SK-N-SH (cell line): ENCODE data around the gene VSIG10L2. TPM values are rescaled to one million over a fixed set of nuclear protein-coding genes. Genes with fewer than 3 reads are reported as not detected.

Source experiments
- CTCF ChIA-PET: fragments of 300-600, 350-600 bp; formaldehyde crosslinking; extraction: SDS; loops from one replicate; lab custom pipeline; 2021; lab: Yijun Ruan, JAX
- POLR2A ChIA-PET: fragments of 350-600 bp; sonication (Branson Sonifier 250); formaldehyde crosslinking; extraction: SDS; loops from one replicate; lab custom pipeline; 2020; ENCODE audit warnings: antibody characterized with exemption, inconsistent platforms; lab: Yijun Ruan, JAX
- DNase-seq: peaks from one replicate; pipeline ENCODE4 v3.0.0; 2012
- H2AFZ ChIP-seq: fragments of 200-600 bp; sonication (generic); 2 replicates; pipeline ENCODE4 v1.8.1; 2016; ENCODE audit warnings: antibody characterized with exemption, mild to moderate bottlenecking, low read depth
- H3F3A ChIP-seq: fragments of 200-600 bp; sonication (generic); replicated peaks from 2 replicates; pipeline ENCODE3; 2016; ENCODE audit warnings: antibody characterized with exemption, mild to moderate bottlenecking; ENCODE audit not compliant: insufficient read depth
- H3K27ac ChIP-seq, 2 experiments: fragments of 200-500 bp in 1 of 2; fragments of 200-600 bp in 1 of 2; sonication (Bioruptor generic) in 1 of 2; sonication (generic), shearing (Covaris generic) in 1 of 2; 2 replicates each; pipeline versions ENCODE4 v1.5.1 to v1.6.1; 2014 to 2016; ENCODE audit warnings: low read depth in 2 of 2, inconsistent platforms in 1 of 2, low read length in 1 of 2, mild to moderate bottlenecking in 1 of 2, mixed read lengths in 1 of 2
- H3K27me3 ChIP-seq: fragments of 200-600 bp; sonication (generic), shearing (Covaris generic); 2 replicates; pipeline ENCODE4 v1.6.1; 2016; ENCODE audit warnings: mixed run types; ENCODE audit not compliant: insufficient read depth
- H3K36me3 ChIP-seq, 2 experiments: fragments of 200-500 bp in 1 of 2; fragments of 200-600 bp in 1 of 2; sonication (Bioruptor generic) in 1 of 2; sonication (generic) in 1 of 2; replicated peaks in 1 of 2; 2 replicates each; pipeline versions ENCODE3 to v1.5.1; 2014 to 2016; ENCODE audit warnings: low read length in 1 of 2, mild to moderate bottlenecking in 1 of 2; ENCODE audit not compliant: insufficient read depth in 2 of 2, control insufficient read depth in 1 of 2
- H3K4me1 ChIP-seq, 2 experiments: fragments of 200-500 bp in 1 of 2; fragments of 200-600 bp in 1 of 2; sonication (Bioruptor generic) in 1 of 2; sonication (generic), shearing (Covaris generic) in 1 of 2; 2 replicates each; pipeline versions ENCODE4 v1.5.1 to v1.6.1; 2014 to 2016; ENCODE audit warnings: low read depth in 1 of 2, low read length in 1 of 2, mixed run types in 1 of 2; ENCODE audit not compliant: insufficient read depth in 2 of 2, control insufficient read depth in 1 of 2
- H3K4me2 ChIP-seq: fragments of 200-600 bp; sonication (generic), shearing (Covaris generic); 2 replicates; pipeline ENCODE4 v1.6.1; 2017; ENCODE audit warnings: mixed run types
- H3K4me3 ChIP-seq, 2 experiments: fragments of 200-500 bp in 1 of 2; fragments of 200-600 bp in 1 of 2; sonication (Bioruptor generic) in 1 of 2; sonication (generic), shearing (Covaris generic) in 1 of 2; 2 replicates each; pipeline versions ENCODE4 v1.5.1 to v1.8.1; 2014 to 2016; ENCODE audit warnings: low read depth in 2 of 2, inconsistent platforms in 1 of 2, low read length in 1 of 2, mild to moderate bottlenecking in 1 of 2, mixed read lengths in 1 of 2, moderate library complexity in 1 of 2
- H3K79me2 ChIP-seq: fragments of 200-600 bp; sonication (generic); 2 replicates; pipeline ENCODE4 v1.8.1; 2017; ENCODE audit warnings: mild to moderate bottlenecking; ENCODE audit not compliant: insufficient read depth
- H3K9ac ChIP-seq: fragments of 200-600 bp; sonication (generic); 2 replicates; pipeline ENCODE4 v1.6.1; 2017; ENCODE audit warnings: mixed run types
- H3K9me2 ChIP-seq: fragments of 200-600 bp; sonication (generic); 2 replicates; pipeline ENCODE4 v1.6.1; 2017; ENCODE audit warnings: mixed run types
- H3K9me3 ChIP-seq: fragments of 200-600 bp; sonication (generic); 2 replicates; pipeline ENCODE4 v1.6.1; 2017; ENCODE audit warnings: mixed run types, mild to moderate bottlenecking, moderate library complexity
- H4K20me1 ChIP-seq: fragments of 200-600 bp; sonication (generic); 2 replicates; pipeline ENCODE4 v1.6.1; 2017; ENCODE audit warnings: mild to moderate bottlenecking, mixed run types; ENCODE audit not compliant: insufficient read depth
- CTCF ChIP-seq: fragments of 200-600 bp; sonication (generic); IDR thresholded peaks from 2 replicates; pipeline ENCODE4 v1.6.1; 2017; ENCODE audit warnings: antibody characterized with exemption, mild to moderate bottlenecking, moderate library complexity
- ELF1 ChIP-seq: IDR thresholded peaks from 2 replicates; pipeline ENCODE4 v1.4.0; 2012
- EP300 ChIP-seq, 2 experiments: IDR thresholded peaks; 2 replicates each; pipeline versions ENCODE4 v1.4.0 to v1.6.1; 2012; ENCODE audit warnings: borderline replicate concordance in 1 of 2, low read depth in 1 of 2, low read length in 1 of 2
- FOSL2 ChIP-seq: IDR thresholded peaks from 2 replicates; pipeline ENCODE4 v1.4.0; 2012; ENCODE audit warnings: low read depth, mild to moderate bottlenecking, moderate library complexity, borderline replicate concordance
- FOXJ3 ChIP-seq: sonication (generic); formaldehyde crosslinking; IDR thresholded peaks from 2 replicates; pipeline ENCODE4 v1.5.1; 2020; ENCODE audit warnings: mild to moderate bottlenecking, missing genetic modification reagents
- FOXM1 ChIP-seq: IDR thresholded peaks from 2 replicates; pipeline ENCODE4 v1.4.0; 2012; ENCODE audit warnings: low read depth, mild to moderate bottlenecking
- GABPA ChIP-seq: IDR thresholded peaks from 2 replicates; pipeline ENCODE4 v1.4.0; 2012; ENCODE audit warnings: low read depth, mild to moderate bottlenecking
- GATA2 ChIP-seq: sonication (generic); formaldehyde crosslinking; IDR thresholded peaks from 2 replicates; pipeline ENCODE4 v1.5.0; 2020; ENCODE audit warnings: mild to moderate bottlenecking, missing genetic modification reagents
- JUND ChIP-seq: IDR thresholded peaks from 2 replicates; pipeline ENCODE4 v1.4.0; 2012
- MAX ChIP-seq: IDR thresholded peaks from 2 replicates; pipeline ENCODE4 v1.4.0; 2012; ENCODE audit warnings: low read depth
- MXI1 ChIP-seq: IDR thresholded peaks from 2 replicates; pipeline ENCODE4 v1.6.1; 2012; ENCODE audit warnings: mild to moderate bottlenecking, low read depth, low read length, improper control_type of control experiment
- NRF1 ChIP-seq: IDR thresholded peaks from 2 replicates; pipeline ENCODE4 v1.6.1; 2012; ENCODE audit warnings: low read depth, mild to moderate bottlenecking, low read length
- POLR2AphosphoS5 ChIP-seq: IDR thresholded peaks from 2 replicates; pipeline ENCODE4 v1.6.1; 2012; ENCODE audit warnings: low read depth, low read length
- RAD21 ChIP-seq: IDR thresholded peaks from 2 replicates; pipeline ENCODE4 v1.6.1; 2012; ENCODE audit warnings: mild to moderate bottlenecking, low read length
- RFX5 ChIP-seq: IDR thresholded peaks from 2 replicates; pipeline ENCODE4 v1.6.1; 2012; ENCODE audit warnings: mild to moderate bottlenecking, improper control_type of control experiment, low read length
- RXRA ChIP-seq: IDR thresholded peaks from 2 replicates; pipeline ENCODE4 v1.4.0; 2012; ENCODE audit warnings: low read depth, mild to moderate bottlenecking, borderline replicate concordance
- SMC3 ChIP-seq: IDR thresholded peaks from 2 replicates; pipeline ENCODE4 v1.6.1; 2012; ENCODE audit warnings: low read depth, low read length, improper control_type of control experiment
- TAF1 ChIP-seq: IDR thresholded peaks from 2 replicates; pipeline ENCODE4 v1.6.1; 2012; ENCODE audit warnings: low read depth, mild to moderate bottlenecking, low read length, moderate library complexity, borderline replicate concordance
- TCF12 ChIP-seq: IDR thresholded peaks from 2 replicates; pipeline ENCODE4 v1.4.0; 2012
- TEAD4 ChIP-seq: IDR thresholded peaks from 2 replicates; pipeline ENCODE4 v1.4.0; 2012; ENCODE audit warnings: mild to moderate bottlenecking, borderline replicate concordance; ENCODE audit not compliant: insufficient read depth
- YY1 ChIP-seq: IDR thresholded peaks from 2 replicates; pipeline ENCODE4 v1.4.0; 2012; ENCODE audit warnings: low read depth, mild to moderate bottlenecking
- ZBTB33 ChIP-seq: IDR thresholded peaks from 2 replicates; pipeline ENCODE4 v1.4.0; 2012; ENCODE audit warnings: low read depth, borderline replicate concordance
- WGBS: methylation state at CpG from one replicate; pipeline ENCODE4 v1.1.6; 2017; ENCODE audit warnings: low lambda C conversion rate; 5-methylcytosine and 5-hydroxymethylcytosine counted together
- polyA plus RNA-seq, 3 experiments: library from polyadenylated mRNA; depleted of rRNA; stranded (reverse); fragments of >200 nt; gene quantifications; 2 replicates each; pipeline ENCODE4 v1.2.3, GENCODE V29; 2012

Gene VSIG10L2
- polyA plus RNA-seq, 1 of the 3 experiments (the other 2 are of a cell fraction) = 0.02 TPM

GRCh38 chr11:125935056-125935455 is 10.8 kb upstream of the VSIG10L2 start:
- no peak overlapping the region for H3K4me3 ChIP-seq
- no peaks in the 10 kb centered on the region for H3K36me3 ChIP-seq
- no peaks in the 10 kb centered on the region for H4K20me1 ChIP-seq
- 0 out of 2 replicates have a peak, but pooled peaks have one; percentile 13 for TF ChIP-seq CTCF
- TF ChIP-seq RAD21 = peak; percentile 30
- TF ChIP-seq FOXM1 = no peak
- no peaks in the 10 kb centered on the region for H3K9me2 ChIP-seq
- H3F3A ChIP-seq = no peaks in the 10 kb centered on the region
- peak overlapping the region in 1 of 2 experiments; percentile 8; a peak in 2 of 4 replicates for H3K27ac ChIP-seq
- H3K4me2 ChIP-seq = no peak overlapping the region
- H3K79me2 ChIP-seq = no peaks in the 10 kb centered on the region
- POLR2A ChIA-PET = interaction anchor here (1.3 kb wide), 1 partner anchor 176 kb away, joined by 4 read pairs; no protein-coding TSS in a partner anchor
- DNase-seq = no peak
- peaks cover 0 to 24% of the 10 kb centered on the region in 2 experiments; a peak in 2 of 4 replicates for H3K4me1 ChIP-seq
- H3K9ac ChIP-seq = no peak overlapping the region
- CTCF ChIA-PET = interaction anchor here (0.7 to 2.0 kb wide), 9 partner anchors 9 to 259 kb away, joined by 3 to 12 read pairs (median 6); no protein-coding TSS in a partner anchor
- no peaks in the 10 kb centered on the region for H3K9me3 ChIP-seq
- 95% methylated on average over 2 of the region's 2 CpGs for WGBS
- H2AFZ ChIP-seq = no peak overlapping the region
- 0 out of 2 replicates have a peak, but pooled peaks cover 2% of the 10 kb centered on the region for H3K27me3 ChIP-seq

- Histone ChIP-seq H3K27ac (peak overlapping the region in 1 of 2 experiments; percentile 77; a peak in 2 of 4 replicates), H3F3A (no peaks in the 10 kb centered on the region), H4K20me1 (no peaks in the 10 kb centered on the region), H3K4me3 (peak overlapping the region in 1 of 2 experiments; percentile 9; a peak in 1 of 4 replicates), H3K9me3 (no peaks in the 10 kb centered on the region), H3K9ac (no peak overlapping the region), H3K79me2 (no peaks in the 10 kb centered on the region), H3K27me3 (no peaks in the 10 kb centered on the region), H3K4me2 (no peak overlapping the region), H3K9me2 (no peaks in the 10 kb centered on the region), H3K36me3 (no peaks in the 10 kb centered on the region), H3K4me1 (peaks cover 0 to 24% of the 10 kb centered on the region in 2 experiments; a peak in 2 of 4 replicates), H2AFZ (no peak overlapping the region)
- 21% methylated on average over 12 of the region's 12 CpGs for WGBS
- DNase-seq = peak; percentile 88
- POLR2A ChIA-PET = interaction anchor here (0.9 to 1.3 kb wide), 2 partner anchors 33 to 175 kb away, joined by 4 read pairs; partner anchors contain the start of gene PUS3
- CTCF ChIA-PET = interaction anchor here (0.7 to 2.0 kb wide), 10 partner anchors 9 to 258 kb away, joined by 3 to 12 read pairs (median 4); no protein-coding TSS in a partner anchor
- TF ChIP-seq TAF1 (no peak), MAX (no peak), GABPA (no peak), EP300 (IDR thresholded peaks at IDR 0.05; ENCODE audit: borderline replicate concordance in 1 of 2, low read depth in 1 of 2, low read length in 1 of 2) (peak; percentile 63 to 94; a peak in 3 of 4 replicates), TCF12 (peak; percentile 99), FOSL2 (peak; percentile 14; the same call in 1 of the 2 replicates), NRF1 (no peak), JUND (peak; percentile 58; the same call in 1 of the 2 replicates), ELF1 (no peak), FOXJ3 (peak; percentile 93), ZBTB33 (no peak), POLR2AphosphoS5 (peak; percentile 93), GATA2 (peak; percentile 86), TEAD4 (0 out of 2 replicates have a peak, but pooled peaks have one; percentile 39), FOXM1 (0 out of 2 replicates have a peak, but pooled peaks have one; percentile 42), MXI1 (0 out of 2 replicates have a peak, but pooled peaks have one; percentile 32), RXRA (0 out of 2 replicates have a peak, but pooled peaks have one; percentile 19), RFX5 (no peak), SMC3 (no peak), YY1 (no peak)
These were observed 10.1 kb upstream of the VSIG10L2 start for GRCh38 chr11:125935618-125936199.
